HG03108 (cell line): ENCODE data around the gene JAM2.
"Not testable (repeated sequence)": the region's sequence is repeated elsewhere in the genome, so short reads cannot be mapped to it uniquely, and the experiment has no call there.

Experiments
- ATAC-seq: cut with Tn5 transposase; IDR thresholded peaks from one replicate; pipeline ENCODE4 v1.9.1; 2021; ENCODE audit warnings: moderate library complexity; ENCODE audit not compliant: unreplicated experiment

Gene JAM2

DNA sequence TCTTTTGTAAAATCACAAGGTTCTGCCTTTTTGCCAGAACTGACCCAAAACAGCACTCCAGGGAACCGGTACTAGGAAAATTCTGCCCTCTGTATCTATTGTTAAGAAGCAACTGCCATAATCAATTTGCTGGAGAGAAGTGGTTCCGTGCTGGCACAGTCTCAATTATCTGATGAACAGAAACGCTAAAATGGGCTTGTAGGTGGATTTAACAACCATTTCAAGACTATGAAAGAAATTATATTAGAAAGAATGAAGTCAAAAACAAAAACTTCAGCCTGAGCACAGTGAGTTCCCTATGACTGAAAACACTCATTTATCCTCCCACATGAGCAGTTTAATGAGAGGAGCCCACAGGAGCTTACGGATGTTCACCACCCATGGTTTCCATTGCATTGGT is 4.4 kb downstream of the JAM2 start:
- no peak for ATAC-seq

DNA sequence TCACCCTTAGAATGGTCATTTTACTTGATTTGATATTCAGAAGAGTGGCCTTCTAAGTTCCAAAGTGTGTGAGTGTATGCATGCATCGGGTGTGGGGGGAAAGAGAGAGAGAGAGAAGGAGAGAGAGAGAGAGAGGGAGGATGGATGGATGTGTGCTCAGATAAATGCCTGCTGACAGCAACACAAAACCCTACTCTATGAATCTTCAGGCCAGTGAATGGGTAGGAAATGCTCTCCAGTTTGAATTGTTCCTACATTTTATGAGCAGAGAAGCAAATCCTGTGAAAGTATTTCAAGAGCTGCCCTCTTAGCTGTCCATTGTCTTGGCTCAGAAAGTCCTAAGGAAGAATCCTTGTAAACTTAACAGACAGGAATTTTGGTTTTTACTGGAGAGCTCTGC is 7.4 kb downstream of the JAM2 start:
- no peak for ATAC-seq

DNA sequence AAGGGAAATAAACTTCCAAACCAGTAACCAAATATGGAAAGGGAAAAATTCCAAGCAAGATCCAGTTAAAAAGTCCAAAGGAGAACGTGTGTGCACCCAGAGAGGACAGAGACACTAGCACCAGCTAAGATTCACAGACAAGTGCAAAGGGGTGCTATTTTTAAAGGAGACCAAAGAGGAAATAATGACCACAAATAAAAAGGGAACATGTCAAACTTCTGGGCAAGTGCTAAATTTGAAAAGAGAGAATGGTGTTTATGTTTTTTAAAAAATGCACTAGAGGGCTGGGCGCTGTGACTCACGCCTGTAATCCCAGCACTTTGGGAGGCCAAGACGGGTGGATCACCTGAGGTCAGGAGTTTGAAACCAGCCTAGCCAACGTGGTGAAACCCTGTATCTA is 8.6 kb downstream of the JAM2 start:
- no peak for ATAC-seq

DNA sequence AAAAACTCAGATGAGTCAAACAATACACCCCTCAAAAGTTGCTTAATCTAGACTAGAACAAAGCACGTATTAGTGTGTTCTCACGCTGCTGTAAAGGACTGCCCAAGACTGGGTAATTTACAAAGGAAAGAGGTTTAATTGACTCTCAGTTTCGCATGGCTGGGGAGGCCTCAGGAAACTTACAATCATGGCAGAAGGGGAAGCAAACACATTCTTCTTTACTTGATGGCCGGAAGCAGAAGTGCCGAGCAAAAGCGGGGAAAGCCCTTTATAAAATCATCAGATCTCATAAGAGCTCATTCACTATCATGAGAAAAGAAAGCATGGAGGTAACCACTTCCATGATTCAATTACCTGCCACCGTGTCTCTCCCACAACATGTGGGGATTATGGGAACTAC is 10.1 kb downstream of the JAM2 start:
- ATAC-seq, result no peak

DNA sequence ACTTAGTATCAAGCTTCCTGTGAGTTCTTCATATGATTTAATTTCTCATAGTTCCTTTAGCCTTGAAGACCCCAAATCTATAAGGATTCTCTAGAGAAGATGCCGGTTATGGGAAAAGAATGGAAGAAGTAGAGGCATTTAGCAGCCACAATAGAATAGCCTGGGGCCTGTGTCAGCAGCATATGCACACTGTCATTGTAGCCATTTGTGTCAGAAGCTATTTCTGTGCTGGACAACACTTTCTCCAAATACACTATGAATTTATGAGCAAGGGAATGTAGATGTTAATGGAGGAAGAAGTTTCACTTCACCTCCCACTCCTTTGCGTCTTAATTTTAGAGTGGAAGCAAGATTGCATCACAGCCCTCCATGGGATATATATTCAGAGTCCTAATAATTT is 17.4 kb downstream of the JAM2 start:
- no peak for ATAC-seq

DNA sequence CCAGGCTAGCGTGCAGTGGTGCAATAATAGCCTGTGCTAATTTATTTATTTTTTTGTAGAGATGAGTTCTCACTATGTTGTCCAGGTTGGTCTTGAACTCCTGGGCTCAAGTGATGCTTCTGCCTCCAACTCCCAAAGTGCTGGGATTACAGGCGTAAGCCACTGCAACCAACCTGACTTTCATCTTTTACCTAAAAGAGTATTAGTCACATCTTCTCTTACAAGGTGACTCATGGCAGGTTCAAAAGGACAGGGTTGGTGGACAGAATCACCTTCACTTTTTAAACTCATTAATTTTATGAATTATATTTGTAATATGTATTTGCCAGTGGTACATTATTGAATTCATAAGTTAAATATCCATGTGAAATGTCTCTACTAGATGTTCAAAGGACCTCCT is 18.1 kb downstream of the JAM2 start:
- no peak for ATAC-seq

DNA sequence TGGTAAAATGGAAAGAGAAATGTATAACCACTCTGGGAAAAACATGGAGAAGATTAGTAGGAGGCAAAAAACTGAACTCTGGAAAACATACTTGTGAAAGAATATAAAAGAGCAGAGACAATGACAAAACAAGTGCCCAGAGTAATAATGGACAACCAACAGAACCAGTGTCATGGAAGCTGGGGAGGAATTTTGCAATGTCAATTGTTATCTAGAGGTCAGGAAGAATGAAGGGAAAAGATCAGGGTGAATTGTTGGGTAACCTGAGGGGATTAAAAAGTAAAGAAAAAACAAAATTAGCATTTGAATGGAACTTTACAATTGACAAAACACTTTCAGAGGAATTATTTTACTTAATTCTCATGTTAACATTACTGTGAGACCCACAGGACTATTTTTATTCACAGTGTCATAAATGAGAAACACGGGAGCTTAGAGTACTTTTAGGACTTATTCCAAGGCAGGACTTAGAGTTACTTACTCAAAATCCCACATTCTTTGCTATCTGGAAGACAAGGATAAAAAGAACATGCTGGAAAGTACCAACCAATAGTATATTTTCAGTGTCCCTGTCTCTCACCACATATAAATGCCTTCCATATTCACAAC is 19.5 kb downstream of the JAM2 start:
- ATAC-seq, result no peak

DNA sequence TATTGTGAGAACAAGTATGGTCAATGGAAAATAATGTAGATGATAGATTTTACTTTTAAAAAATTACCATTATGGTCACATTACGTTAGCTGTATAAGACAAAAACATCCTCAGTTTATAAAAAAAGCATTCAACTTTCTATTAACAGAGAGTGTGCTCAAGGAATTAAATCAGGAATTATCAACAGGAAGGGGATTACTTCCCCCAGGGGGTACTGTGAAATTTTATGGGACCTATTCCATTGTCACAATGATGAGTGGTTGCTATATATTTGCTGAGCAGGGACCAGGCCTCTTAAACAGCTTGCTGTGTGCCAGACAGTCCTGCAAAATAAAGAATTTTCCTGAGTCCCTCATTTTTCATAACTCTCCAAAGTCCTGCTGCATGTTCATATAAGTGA is 21.2 kb downstream of the JAM2 start:
- ATAC-seq, result no peak

DNA sequence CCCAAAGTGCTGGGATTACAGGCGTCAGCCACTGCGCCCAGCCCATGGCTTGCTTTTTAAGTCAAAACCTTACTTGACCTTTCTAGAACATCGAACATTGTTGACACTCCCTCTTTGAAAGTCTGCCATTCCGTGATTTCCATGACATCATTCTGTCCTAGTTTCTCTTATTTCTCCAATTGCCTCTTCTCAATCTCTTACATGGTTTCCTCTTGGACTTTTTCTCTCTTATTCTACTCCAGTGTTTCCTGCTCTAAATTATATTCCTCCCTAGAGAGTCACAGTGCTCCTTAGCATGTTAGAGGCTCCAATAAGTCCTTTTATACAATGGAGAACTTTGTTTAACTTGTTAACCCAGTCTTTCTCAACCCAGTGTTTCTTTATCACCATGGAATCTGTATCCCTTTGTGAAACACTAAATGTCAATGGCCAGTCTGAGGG is 25.5 kb downstream of the JAM2 start:
- ATAC-seq, result no peak

DNA sequence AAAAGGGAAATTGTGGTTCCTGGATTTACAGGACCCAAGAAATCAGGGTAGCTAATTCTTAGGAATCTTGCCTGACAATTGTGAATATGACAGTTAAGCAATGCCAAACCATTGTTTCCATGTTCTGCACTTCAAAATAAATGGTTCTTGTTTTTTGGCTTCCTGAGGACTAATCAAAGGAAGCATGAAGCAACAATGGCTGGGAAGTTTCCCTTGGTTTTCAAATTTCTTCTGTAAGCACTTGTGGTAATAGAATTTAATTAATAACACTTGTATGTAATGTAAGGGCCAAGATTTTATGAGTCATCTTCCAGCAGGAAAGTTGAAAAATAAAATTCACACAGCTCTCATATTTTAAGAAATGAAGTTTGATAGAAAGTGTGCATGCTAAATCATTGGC is 31.7 kb downstream of the JAM2 start:
- no peak for ATAC-seq

DNA sequence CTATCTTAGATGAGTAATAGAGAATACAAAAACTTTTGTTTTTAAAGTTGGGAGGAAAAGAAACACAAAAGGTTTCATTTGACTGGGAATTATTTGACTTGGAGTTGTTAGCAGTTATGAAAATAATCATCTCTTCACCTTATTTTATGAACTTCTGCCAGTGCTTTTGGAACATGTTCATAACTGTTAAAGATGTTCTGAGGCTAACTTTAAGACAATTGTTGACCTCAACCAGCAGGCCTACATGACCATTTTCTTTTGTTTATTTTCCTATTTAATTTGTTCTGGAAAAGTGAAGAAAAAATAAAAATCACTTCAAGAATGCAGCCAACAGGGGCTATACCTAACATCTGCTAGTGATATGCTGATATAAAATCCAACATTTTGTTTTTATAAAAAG is 37.4 kb downstream of the JAM2 start:
- no peak for ATAC-seq

DNA sequence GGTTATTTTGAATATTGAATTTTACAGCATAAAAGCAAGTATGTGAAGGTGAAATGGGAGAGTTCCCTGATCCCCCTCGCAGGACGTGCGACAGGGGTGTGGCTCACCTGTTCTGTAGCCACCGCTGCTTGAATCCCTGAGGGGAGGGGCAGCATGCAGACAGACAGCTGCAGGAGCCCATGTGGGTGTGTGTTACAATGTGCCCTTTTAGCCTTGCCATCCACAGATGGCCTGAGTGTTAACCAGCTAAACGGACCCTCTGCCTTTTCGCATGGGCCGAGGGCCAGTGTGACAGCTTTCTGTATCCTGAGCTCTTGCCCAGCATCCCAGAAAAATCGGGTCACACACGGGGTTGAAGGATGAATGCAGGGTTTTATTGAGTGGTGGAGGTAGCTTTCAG is 43.3 kb downstream of the JAM2 start:
- no peak for ATAC-seq

DNA sequence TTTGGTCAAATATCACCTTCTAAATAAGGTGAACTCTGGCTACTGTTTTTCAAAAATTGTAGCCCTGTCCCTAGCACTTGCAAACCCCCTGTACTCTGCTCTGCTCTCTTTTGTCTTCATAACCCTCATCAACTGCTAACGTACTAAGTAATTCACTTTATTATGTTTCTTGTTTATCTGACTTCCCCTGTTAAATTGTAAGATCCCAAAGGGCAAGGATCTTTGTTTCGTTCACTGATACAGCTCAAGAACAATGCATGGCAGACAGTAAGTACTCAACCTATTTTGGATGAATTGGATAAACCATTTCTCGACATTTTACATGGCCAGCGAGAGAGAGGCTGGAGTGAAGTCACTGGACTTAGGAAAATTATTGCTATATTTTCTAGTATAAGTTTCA is 48.7 kb downstream of the JAM2 start:
- ATAC-seq, result no peak

DNA sequence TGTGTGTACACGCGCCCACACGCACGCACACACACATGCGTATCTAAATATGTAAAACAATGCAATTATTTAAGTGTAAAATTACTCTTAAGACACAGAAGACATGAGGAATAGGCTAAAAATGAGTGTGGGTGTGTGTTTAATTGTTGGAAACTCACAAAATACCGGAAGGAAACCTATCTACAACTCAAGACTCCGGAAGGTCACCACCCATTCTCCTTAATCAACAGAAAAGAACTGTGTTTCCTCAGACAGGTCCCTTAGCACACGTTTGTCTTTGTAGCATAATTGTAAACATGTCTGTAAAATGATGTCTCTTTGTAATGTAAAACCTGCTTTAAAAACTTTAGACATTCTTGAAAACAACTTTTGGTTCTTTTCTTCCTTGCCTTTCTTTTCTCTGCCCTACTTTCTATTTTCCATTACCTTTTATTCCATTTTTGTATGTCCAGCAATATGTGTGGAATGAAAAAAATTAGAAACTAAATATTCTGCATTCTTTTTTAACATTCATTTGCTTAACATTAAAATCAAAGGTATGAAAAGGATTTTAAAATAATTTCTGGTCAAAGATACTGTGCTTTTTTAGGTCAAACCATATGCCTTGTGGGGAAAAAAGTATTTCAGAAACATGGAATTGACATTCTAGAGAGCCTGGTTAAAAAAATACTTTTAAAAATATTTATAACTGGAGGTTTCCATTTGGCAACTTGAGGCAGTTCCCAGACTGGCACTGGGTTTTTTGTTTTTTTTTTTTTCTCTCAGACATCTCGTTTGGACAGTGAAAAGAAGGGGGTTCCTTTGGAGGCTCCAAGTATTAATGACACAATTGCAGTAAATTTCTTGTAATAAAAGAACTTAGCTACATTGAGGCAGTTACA is 49.5 kb downstream of the JAM2 start:
- no peak for ATAC-seq

DNA sequence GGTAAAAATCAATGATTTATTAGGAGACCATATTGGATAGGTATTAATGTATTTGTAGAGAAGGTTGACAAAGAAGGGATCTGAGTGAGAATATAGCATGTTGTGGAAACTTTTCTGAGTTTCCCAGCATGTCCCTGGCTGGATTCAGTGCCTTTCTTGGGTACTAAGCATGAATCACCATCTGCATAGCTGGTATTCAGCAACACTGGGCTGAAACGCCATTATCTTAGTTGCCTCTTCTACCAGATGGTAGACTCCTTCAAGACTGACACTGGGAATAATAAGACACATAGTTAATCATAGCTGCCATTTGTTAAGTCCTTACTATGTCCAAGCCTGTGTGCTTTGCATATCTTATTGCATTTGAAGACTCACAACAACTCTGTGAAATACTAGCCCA is 50.2 kb downstream of the JAM2 start:
- no peak for ATAC-seq

DNA sequence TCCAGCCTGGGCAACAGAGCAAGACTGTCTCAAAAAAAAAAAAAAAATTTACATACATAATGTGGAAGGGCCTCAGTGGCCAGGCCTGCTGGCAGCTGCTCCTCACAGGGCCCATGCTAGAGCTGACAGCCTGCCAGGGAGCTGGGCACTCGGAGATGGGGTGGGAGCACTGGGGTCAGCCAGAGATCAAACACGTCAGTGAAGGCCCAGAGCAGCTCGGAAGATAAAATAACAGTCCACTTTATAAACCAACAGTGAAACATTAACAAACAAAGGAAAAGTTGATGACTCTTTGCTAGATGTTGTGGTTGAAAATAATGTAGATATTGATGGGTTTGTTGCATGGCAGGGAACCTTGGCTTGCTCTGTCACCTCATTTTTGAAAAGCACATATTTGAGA is 52.9 kb downstream of the JAM2 start:
- no peak for ATAC-seq

DNA sequence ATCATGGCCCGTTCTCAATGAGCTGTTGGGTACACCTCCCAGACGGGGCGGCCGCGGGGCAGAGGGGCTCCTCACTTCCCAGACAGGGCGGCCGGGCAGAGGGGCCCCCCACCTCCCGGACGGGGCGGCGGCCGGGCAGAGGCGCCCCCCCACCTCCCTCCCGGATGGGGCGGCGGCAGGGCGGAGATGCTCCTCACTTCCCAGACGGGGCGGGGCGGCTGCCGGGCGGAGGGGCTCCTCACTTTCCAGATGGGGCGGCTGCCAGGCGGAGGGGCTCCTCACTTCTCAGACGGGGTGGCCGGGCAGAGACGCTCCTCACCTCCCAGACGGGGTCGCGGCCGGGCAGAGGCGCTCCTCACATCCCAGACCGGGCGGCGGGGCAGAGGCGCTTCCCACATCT is 56.4 kb downstream of the JAM2 start:
- not testable (repeated sequence) for ATAC-seq

DNA sequence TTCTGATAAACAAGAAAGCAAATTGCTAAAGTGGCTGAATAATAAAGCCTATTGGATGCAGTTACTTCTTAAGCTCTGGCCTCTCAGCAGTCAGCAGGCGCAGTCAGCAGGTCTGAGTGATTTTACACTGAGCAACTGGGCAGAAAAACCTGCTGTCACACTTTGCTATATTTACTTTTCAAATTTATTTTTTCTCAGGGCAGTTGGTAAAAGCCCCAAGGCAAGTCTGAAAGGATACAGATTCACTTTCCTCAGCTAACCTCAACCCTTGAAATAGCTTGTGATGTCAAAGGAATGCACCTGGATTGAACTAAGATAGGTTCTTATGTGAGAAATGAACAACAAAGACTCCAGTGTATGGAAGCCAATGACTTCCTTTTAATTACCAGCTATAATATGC is 61.7 kb downstream of the JAM2 start:
- ATAC-seq, result no peak

DNA sequence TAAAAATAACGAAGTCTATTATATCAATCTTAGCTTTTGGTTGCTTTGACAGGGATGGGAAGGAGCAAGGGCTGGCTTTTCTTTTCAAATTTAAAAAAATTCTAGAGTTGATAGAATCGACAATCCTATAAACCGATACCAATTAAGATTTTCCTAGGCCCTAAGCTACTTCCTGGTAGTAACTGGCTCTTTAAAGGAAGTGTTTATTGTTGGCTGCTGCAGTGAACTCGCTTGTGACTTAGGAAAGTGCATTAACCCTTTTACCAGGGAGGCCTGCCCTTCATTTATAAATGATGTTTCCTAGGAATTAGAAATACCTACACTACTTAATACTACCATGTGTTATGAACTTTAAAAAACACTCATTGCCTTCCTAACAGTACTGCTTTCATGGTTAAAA is 62.5 kb downstream of the JAM2 start:
- ATAC-seq, result no peak

DNA sequence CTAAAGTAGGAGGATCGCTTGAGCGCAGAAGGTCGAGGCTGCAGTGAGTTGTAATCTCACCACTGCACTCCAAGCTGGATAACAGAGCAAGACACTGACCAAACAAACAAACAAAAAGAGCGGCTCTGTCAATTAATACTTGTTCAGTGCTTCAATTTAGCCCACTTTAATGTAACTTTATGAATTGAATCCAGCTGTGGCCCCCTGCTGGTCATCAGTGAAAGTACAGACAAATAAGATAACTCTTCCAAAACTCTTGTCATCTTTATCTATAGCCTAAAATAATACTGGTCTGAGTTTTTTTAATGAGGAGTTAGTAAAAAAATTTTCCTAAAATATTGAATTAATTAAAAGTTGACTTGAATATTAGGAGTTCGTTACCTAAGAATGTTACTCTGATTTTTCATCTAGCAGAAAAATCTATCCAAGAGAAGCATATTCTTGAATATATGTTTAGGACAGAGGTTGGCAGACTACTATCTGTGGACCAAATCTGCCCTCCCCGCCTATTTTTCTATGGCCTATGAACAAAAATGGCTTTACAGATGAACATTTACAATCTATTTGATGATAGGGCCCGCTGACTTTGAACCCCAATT is 69.5 kb downstream of the JAM2 start:
- no peak for ATAC-seq

DNA sequence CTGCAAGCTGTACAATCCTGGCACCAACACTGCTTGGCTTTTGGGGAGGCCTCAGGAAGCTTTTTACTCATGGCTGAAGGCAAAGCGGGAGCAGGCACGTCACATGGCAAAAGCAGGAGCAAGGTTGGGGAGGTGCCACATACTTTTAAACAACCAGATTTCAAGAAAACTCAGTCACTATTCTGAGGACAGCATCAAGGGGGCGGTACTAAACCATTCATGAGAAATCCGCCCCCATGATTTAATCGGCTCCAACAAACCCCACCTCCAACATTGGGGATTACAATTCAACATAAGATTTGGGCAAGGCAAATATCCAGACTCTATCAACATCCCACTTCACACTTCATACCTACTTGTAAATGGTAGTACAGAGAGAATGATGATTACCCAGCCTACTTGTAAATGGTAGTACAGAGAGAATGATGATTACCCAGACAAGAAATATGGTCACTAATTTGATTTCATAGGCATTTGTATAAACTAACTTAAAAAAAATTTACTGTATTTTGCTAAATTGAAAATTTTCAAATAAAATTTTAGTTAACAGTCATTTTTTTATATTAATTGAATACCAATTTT is 70.7 kb downstream of the JAM2 start:
- ATAC-seq, result no peak

DNA sequence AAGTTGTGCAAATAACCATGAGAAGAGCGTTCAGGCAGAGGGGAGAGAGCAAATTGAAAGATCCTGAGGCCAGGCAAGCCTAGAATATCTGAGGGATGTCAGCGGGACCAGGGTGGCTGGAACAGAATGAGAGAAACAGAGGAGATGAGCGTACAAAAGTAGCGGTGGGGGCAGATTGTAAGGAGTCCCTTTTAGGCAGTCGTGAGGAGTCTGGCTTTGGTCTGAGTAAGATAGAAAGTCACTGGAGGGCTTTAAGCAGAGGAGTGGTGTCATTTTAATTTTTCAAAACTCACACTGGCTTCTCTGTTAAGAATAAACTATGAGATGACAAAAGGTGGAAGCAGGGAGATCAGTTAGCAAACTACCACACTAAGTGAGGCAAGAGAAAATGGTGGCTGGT is 71.5 kb downstream of the JAM2 start:
- no peak for ATAC-seq
